PFSK-1 (cell line): ENCODE data around the gene CLSTN1.

Experiments used
- FOXP2 ChIP-seq: optimal IDR thresholded peaks from 2 replicates; pipeline ENCODE3; 2011; ENCODE audit warnings: borderline replicate concordance, control low read depth, inconsistent platforms; ENCODE audit not compliant: insufficient read depth; ENCODE audit errors: extremely low read length, extremely low read depth
- POLR2AphosphoS5 ChIP-seq: IDR thresholded peaks from 2 replicates; pipeline ENCODE4 v1.6.1; 2012; ENCODE audit warnings: low read depth, mild to moderate bottlenecking, control low read depth, low read length, moderate library complexity
- REST ChIP-seq, 2 experiments: IDR thresholded peaks; 2 replicates each; pipeline versions ENCODE4 v1.6.1 to v1.8.0; 2011 to 2012; ENCODE audit warnings: low read depth in 2 of 2, low read length in 2 of 2, control low read depth in 1 of 2, inconsistent platforms in 1 of 2, mild to moderate bottlenecking in 1 of 2, moderate library complexity in 1 of 2; ENCODE audit not compliant: insufficient read depth in 1 of 2
- TAF1 ChIP-seq: IDR thresholded peaks from 2 replicates; pipeline ENCODE4 v1.6.1; 2012; ENCODE audit warnings: low read length, control low read depth, borderline replicate concordance; ENCODE audit not compliant: insufficient read depth

- no peak for TF ChIP-seq REST (IDR thresholded peaks at IDR 0.05; ENCODE audit: insufficient read depth in 1 of 2, low read depth in 2 of 2, low read length in 2 of 2)
- TF ChIP-seq POLR2AphosphoS5: no peak
- TF ChIP-seq TAF1: no peak
- TF ChIP-seq FOXP2: no peak
Measured at GRCh38 chr1:9717193-9718005, 106.4 kb downstream of the CLSTN1 start.
